Brain microvascular endothelial cell (primary cell): ENCODE measurements around the gene NOL7.

Experiments used
- DNase-seq: peaks from one replicate; pipeline ENCODE4 v3.0.0-alpha.2; 2020
- H3K27ac ChIP-seq: fragments of 250-450 bp; sonication (Bioruptor Pico); 2 replicates; pipeline ENCODE4 v1.5.1; 2020; ENCODE audit warnings: mild to moderate bottlenecking, moderate library complexity
- H3K27me3 ChIP-seq: fragments of 250-450 bp; sonication (Bioruptor Pico); replicated peaks from 2 replicates; pipeline ENCODE4 v1.5.1; 2020; ENCODE audit warnings: mild to moderate bottlenecking
- H3K36me3 ChIP-seq: fragments of 250-450 bp; sonication (Bioruptor Pico); replicated peaks from 2 replicates; pipeline ENCODE4 v1.5.1; 2020; ENCODE audit warnings: mild to moderate bottlenecking
- H3K4me3 ChIP-seq: 2 replicates; pipeline ENCODE4 v1.5.1; 2011; ENCODE audit warnings: low read depth, mild to moderate bottlenecking, control low read depth, low read length, moderate library complexity
- CTCF ChIP-seq: IDR thresholded peaks from 2 replicates; pipeline ENCODE4 v1.5.1; 2011; ENCODE audit warnings: low read depth, mild to moderate bottlenecking, moderate library complexity, low read length, control low read depth, inconsistent platforms; ENCODE audit errors: missing control alignments
- in situ Hi-C: cut with HindIII; loops from 2 replicates; pipeline ENCODE4 v1.10.0; 2017; ENCODE audit warnings: low sequenced_read_pairs, low pct_ligation_motif_present

The NOL7 gene

GRCh38 chr6:13643125-13643524 is 28.0 kb downstream of the NOL7 start:
- no peak for TF ChIP-seq CTCF
- no peak overlapping the region for H3K27ac ChIP-seq
- no peak overlapping the region for H3K4me3 ChIP-seq
- DNase-seq, result no peak
- H3K27me3 ChIP-seq, result no peaks in the 10 kb centered on the region
- in situ Hi-C loops, result no loop called here
- H3K36me3 ChIP-seq, result peaks cover 5% of the 10 kb centered on the region

GRCh38 chr6:13648850-13649249 is 33.7 kb downstream of the NOL7 start:
- in situ Hi-C loops, result no loop called here
- Histone ChIP-seq H3K27me3 (no peaks in the 10 kb centered on the region), H3K27ac (no peak overlapping the region), H3K4me3 (no peak overlapping the region), H3K36me3 (no peaks in the 10 kb centered on the region)
- DNase-seq, result no peak
- no peak for TF ChIP-seq CTCF

- in situ Hi-C loops, result no loop called here
- no peak overlapping the region for H3K27ac ChIP-seq
- no peak for TF ChIP-seq CTCF
- no peak overlapping the region for H3K4me3 ChIP-seq
- no peaks in the 10 kb centered on the region for H3K36me3 ChIP-seq
- no peak for DNase-seq
- no peaks in the 10 kb centered on the region for H3K27me3 ChIP-seq
Measured at GRCh38 chr6:13649393-13649792, 34.3 kb downstream of the NOL7 start.

- no peak for TF ChIP-seq CTCF
- in situ Hi-C loops, result no loop called here
- peak; percentile 37 for DNase-seq
Measured at GRCh38 chr6:13653296-13653695, 38.2 kb downstream of the NOL7 start.

GRCh38 chr6:13654496-13654895 is 39.4 kb downstream of the NOL7 start:
- DNase-seq, result no peak
- no peak overlapping the region for H3K27ac ChIP-seq
- in situ Hi-C loops, result no loop called here
- no peak overlapping the region for H3K4me3 ChIP-seq
- no peaks in the 10 kb centered on the region for H3K27me3 ChIP-seq
- TF ChIP-seq CTCF, result no peak
- H3K36me3 ChIP-seq, result no peaks in the 10 kb centered on the region

More at GRCh38 chr6:13653296-13653695, 38.2 kb downstream of the NOL7 start:
- Histone ChIP-seq H3K36me3 (no peaks in the 10 kb centered on the region), H3K4me3 (no peak overlapping the region), H3K27ac (no peak overlapping the region), H3K27me3 (no peaks in the 10 kb centered on the region)

- H3K4me3 ChIP-seq, result no peak overlapping the region
- H3K36me3 ChIP-seq, result no peaks in the 10 kb centered on the region
- in situ Hi-C loops, result no loop called here
- no peaks in the 10 kb centered on the region for H3K27me3 ChIP-seq
- DNase-seq, result no peak
- H3K27ac ChIP-seq, result no peak overlapping the region
- TF ChIP-seq CTCF, result no peak
Measured at GRCh38 chr6:13655700-13656099, 40.6 kb downstream of the NOL7 start.
